NCI-H1436 treated with DMSO at 0.1 percent for 48 hours (cell line): ENCODE measurements around the gene CROCC.

Experiments used
- DNase-seq: peaks from one replicate; lab custom pipeline; 2025; lab: John Stamatoyannopoulos, UW

The CROCC gene

DNA sequence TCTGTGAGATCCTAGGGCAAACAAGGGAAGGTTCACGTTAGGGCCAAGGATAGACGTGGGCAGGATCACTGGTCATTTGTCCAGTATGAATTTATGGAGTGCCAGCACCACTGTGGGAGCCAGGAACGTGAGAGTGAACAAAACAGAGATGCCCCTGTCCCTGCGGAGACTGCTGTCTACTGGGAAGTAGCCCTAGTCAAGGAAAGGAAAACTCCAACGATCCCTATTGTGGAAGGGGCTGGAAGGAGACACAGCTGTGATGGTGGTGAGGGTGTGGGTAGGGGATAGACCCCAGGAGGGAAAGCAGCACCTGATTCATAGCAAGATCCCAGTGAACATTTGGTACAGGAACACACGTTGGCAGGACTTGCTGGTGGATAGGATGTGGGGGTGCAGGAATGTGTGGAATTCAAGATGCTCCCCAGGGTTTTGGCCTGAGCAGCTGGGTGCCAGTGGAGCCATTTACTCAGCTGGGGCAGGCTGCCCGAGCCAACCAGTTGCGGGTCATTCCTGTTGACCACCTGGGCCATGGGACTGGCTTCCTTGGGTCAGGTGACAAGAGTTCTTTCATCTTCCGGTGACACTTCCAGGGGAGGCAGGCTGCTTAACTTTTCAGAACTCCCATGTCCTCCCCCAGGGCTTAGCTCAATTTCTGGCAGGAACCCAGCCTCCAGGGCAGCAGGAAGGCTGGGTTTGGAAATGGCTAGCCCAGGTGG is 91.2 kb downstream of the CROCC start:
- DNase-seq = no peak

DNA sequence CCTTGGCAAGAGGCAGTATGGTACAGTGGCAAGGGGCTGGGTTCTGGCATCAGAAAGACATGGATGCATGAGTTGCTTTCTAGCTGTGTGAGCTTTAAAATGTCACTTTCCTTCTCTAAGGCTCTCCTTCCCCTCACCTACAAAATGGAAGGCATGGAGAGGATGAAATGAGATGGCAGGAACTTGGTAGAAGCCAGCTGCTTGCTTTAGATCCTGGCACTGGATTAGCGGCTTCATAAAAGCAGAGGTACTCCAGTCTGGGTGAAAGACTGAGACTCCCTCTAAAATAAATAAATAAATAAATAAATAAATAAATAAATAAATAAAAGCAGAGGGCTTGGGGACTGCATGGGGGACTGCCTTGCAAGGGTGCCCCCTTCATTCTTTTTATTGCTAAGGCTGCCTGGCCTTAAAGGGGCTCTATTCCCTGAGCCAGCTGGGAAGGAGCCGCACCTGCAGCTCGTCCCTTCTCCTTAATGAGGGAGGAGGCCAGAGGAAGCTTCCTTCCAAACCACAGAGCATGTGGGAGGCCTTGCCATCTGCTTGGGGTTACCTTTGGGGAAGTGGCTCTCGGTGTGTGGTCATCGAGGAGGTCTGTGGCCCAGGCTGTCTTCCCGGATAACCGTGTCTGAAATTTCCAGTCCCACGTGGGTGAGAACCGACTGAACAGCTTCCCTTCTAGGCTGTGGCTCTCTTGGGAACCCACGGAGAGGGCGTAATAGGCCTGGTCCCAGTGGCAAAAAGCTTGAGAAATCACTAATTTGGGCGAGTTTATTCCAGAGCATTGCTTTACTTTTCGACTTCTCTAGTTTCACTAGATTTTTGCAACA is 92.0 kb downstream of the CROCC start:
- no peak for DNase-seq

DNA sequence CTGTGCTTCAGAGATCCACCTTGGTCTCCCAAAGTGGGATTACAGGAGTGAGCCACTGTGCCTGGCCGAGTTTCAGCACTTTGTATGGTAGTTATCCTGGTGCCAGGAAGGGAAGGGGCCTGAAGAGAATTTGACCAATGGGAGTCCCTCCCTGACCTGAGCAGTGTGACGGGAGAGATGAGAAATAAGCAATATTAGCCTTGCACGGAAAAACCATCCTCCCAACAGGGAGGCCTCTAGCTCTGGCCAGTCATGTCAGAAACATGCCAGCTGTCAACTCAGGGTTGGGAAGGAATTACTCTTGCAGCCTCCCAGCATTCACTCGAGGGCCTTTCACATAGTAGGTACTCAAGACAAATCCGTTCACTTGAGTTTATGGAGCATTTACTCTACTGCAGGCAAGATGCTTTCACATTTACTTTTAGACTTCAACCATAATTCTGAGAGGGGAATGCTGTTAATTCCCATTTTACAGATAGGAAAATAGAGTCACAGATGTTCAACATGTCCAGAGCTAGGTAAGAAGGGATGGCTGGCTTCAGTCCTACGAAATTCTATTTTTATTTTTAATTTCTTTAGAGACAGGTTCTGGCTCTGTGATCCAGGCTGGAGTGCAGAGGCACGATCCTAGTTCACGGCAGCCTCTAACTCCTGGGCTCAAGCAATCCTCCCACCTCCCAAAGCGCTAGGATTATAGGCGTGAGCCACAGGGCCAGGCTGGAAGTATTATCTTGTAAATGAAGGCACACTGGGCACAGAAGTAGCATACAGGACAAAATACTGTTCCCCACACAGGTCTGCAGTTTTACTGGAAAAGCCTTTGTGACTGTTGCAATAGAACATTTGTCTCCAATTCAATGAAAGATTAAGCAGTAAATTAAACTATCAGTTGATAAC is 93.2 kb downstream of the CROCC start:
- DNase-seq = no peak

DNA sequence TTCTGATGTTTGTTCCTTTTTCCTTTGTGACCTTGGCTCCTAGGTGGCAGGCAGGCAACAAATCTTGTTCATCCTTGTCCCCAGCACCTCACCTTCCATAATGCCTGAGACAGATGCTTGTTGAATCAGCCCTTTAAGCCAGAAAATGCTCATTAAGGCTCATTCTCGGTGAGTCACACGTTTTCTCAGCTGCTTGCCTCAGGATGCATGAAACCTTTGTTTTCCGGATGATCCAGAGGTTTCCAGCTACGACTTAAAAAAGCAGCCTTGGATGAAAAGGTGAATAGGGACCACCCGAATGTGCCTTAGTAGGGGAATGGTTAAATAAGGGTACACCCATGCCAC is 94.6 kb downstream of the CROCC start:
- no peak for DNase-seq

DNA sequence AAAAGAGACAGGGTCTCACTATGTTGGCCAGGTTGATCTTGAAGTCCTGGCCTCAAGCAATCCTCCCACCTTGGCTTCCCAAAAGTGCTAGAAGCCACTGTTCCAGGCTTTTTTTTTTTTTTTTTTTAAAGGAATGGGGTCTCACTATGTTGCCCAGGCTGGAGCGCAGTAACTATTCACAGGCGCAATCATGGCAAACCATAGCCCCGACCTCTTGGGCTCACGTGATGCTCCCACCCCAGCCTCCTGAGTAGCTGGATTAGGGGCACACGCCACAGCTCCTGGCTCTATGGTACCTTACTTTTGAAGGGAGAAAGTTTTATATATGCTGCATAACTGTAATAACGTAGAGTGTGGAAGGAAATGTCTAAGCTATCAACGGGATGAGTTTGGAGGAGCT is 95.7 kb downstream of the CROCC start:
- DNase-seq = no peak

DNA sequence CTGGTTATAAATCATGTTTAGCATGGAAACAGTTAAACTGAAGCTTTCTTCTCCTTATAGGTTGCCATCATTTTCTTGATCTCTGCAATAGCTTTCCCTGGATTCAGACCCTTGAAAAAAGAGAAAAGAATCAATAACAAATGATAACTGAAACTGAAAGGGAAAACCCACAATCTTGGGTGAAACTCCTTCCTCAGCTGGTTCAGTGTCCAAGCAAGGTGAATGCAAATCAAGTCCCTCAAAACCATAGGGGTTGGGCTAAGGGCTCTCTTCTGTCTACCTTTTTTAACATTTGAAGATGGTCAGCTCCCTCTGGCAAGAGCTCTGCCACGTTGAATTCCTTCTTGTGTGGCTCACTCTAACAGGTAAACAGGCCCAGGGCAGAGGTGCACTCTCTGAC is 97.1 kb downstream of the CROCC start:
- DNase-seq = no peak

DNA sequence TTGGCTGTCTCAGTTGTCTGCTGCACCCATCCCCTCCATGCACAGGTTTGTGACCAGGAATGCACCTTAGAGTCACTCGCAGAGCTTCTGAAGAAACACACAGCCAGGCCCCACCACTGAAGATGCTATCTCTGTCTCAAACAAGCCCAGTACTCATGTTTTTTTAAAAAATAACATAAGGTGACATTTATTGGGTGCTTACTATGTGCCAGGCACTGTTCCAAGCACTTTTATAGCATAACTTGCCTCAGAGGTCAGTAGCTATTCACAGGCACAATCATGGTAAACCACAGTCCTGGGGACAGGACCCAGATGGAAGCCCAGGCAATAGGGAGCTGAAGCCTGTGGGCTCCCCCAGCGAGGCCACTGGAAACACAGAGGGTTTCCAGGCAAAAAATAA is 98.8 kb downstream of the CROCC start:
- DNase-seq = no peak

DNA sequence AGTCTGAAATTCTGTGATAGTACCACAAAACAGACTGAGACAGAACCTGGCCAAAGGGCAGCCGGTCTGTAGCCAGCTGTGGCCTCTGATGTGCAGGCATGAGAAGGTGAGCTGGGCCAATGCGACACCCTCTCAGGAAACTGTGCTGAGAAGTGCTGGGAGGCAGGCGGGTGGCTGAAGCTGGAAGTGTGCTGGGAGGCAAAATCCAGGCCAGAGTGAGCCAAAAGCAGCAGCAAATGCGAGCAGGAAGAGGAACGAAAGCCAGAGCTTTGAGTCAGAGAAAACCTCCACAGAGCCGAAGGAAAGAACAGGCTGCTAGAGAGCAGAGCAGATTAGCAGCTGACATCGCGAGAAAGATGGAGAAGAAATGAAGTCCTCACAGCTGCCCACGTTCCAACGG is 100.2 kb downstream of the CROCC start:
- DNase-seq = no peak
